Mesenchymal stem cell (in vitro differentiated cells and primary cell): Measurements from ENCODE around the gene MATN1.

Source experiments
- DNase-seq: peaks from one replicate; pipeline ENCODE4 v3.0.0-alpha.2; 2013
- H2AFZ ChIP-seq: one replicate; pipeline ENCODE4 v1.6.1; 2013; ENCODE audit warnings: low read depth, mild to moderate bottlenecking, control low read depth, inconsistent platforms, low read length, moderate library complexity
- H2AK5ac ChIP-seq: 2 replicates; pipeline ENCODE4 v1.6.1; 2013; ENCODE audit warnings: low read length, moderate library complexity, mild to moderate bottlenecking, inconsistent platforms; ENCODE audit not compliant: severe bottlenecking
- H2BK120ac ChIP-seq: one replicate; pipeline ENCODE4 v1.6.1; 2013; ENCODE audit warnings: low read depth, mild to moderate bottlenecking, inconsistent platforms, low read length, moderate library complexity
- H2BK12ac ChIP-seq, 2 experiments: one replicate each; pipeline ENCODE4 v1.6.1; 2013; ENCODE audit warnings: inconsistent platforms in 2 of 2, low read length in 2 of 2, mild to moderate bottlenecking in 2 of 2, moderate library complexity in 2 of 2, control low read depth in 1 of 2
- H2BK15ac ChIP-seq: one replicate; pipeline ENCODE4 v1.6.1; 2013; ENCODE audit warnings: mild to moderate bottlenecking, low read depth, inconsistent platforms; ENCODE audit not compliant: poor library complexity, severe bottlenecking
- H2BK5ac ChIP-seq: 2 replicates; pipeline ENCODE4 v1.6.1; 2013; ENCODE audit warnings: low read depth, mild to moderate bottlenecking, low read length, control low read depth, inconsistent platforms; ENCODE audit not compliant: poor library complexity, severe bottlenecking
- H3K14ac ChIP-seq, 2 experiments: one replicate each; pipeline ENCODE4 v1.6.1; 2013; ENCODE audit warnings: inconsistent platforms in 2 of 2, low read length in 2 of 2, control low read depth in 1 of 2, mild to moderate bottlenecking in 1 of 2, moderate library complexity in 1 of 2
- H3K18ac ChIP-seq, 2 experiments: one replicate each; pipeline ENCODE4 v1.6.1; 2013; ENCODE audit warnings: inconsistent platforms in 2 of 2, low read length in 2 of 2, control low read depth in 1 of 2, low read depth in 1 of 2, mild to moderate bottlenecking in 1 of 2
- H3K23ac ChIP-seq, 2 experiments: one replicate each; pipeline ENCODE4 v1.6.1; 2013; ENCODE audit warnings: inconsistent platforms in 2 of 2, low read length in 2 of 2, mild to moderate bottlenecking in 2 of 2, moderate library complexity in 2 of 2, control low read depth in 1 of 2
- H3K27ac ChIP-seq: 2 replicates; pipeline ENCODE4 v1.5.1; 2013; ENCODE audit warnings: mild to moderate bottlenecking, moderate library complexity, low read length, control low read depth, inconsistent platforms; ENCODE audit not compliant: poor library complexity, severe bottlenecking
- H3K27me3 ChIP-seq, 2 experiments: 2 replicates each; pipeline versions ENCODE4 v1.6.1 to v1.7.0; 2013; ENCODE audit warnings: low read length in 2 of 2, mild to moderate bottlenecking in 2 of 2, moderate library complexity in 2 of 2, control low read depth in 1 of 2, inconsistent platforms in 1 of 2; ENCODE audit not compliant: control insufficient read depth in 1 of 2, insufficient read depth in 1 of 2
- H3K36me3 ChIP-seq, 2 experiments: 2 replicates each; pipeline versions ENCODE4 v1.6.1 to v1.7.0; 2013; ENCODE audit warnings: low read length in 2 of 2, control low read depth in 1 of 2, inconsistent platforms in 1 of 2, low read depth in 1 of 2, mild to moderate bottlenecking in 1 of 2; ENCODE audit not compliant: insufficient read depth in 2 of 2, control insufficient read depth in 1 of 2
- H3K4ac ChIP-seq, 2 experiments: one replicate each; pipeline ENCODE4 v1.6.1; 2013; ENCODE audit warnings: inconsistent platforms in 2 of 2, low read length in 2 of 2, mild to moderate bottlenecking in 2 of 2, moderate library complexity in 2 of 2, control low read depth in 1 of 2, low read depth in 1 of 2
- H3K4me1 ChIP-seq: 2 replicates; pipeline ENCODE4 v1.6.1; 2013; ENCODE audit warnings: low read depth, low read length, control low read depth; ENCODE audit not compliant: control insufficient read depth, insufficient read depth
- H3K4me2 ChIP-seq: 2 replicates; pipeline ENCODE4 v1.6.1; 2013; ENCODE audit warnings: low read length, mild to moderate bottlenecking, inconsistent platforms; ENCODE audit not compliant: poor library complexity, severe bottlenecking
- H3K4me3 ChIP-seq, 2 experiments: 2 replicates each; pipeline versions ENCODE4 v1.5.1 to v1.7.0; 2013; ENCODE audit warnings: low read length in 2 of 2, mild to moderate bottlenecking in 2 of 2, control low read depth in 1 of 2, low read depth in 1 of 2; ENCODE audit not compliant: insufficient read depth in 1 of 2
- H3K79me1 ChIP-seq: replicated peaks from 2 replicates; pipeline ENCODE4 v1.6.1; 2013; ENCODE audit warnings: mild to moderate bottlenecking, control low read depth, low read length, inconsistent platforms; ENCODE audit not compliant: poor library complexity, severe bottlenecking
- H3K9ac ChIP-seq: 2 replicates; pipeline ENCODE4 v1.7.0; 2013; ENCODE audit warnings: mild to moderate bottlenecking, low read length, moderate library complexity
- H3K9me3 ChIP-seq: 2 replicates; pipeline ENCODE4 v1.7.0; 2013; ENCODE audit warnings: mild to moderate bottlenecking, low read length; ENCODE audit not compliant: control insufficient read depth
- H4K8ac ChIP-seq: one replicate; pipeline ENCODE4 v1.6.1; 2013; ENCODE audit warnings: inconsistent platforms, mild to moderate bottlenecking, low read length, moderate library complexity
- H4K91ac ChIP-seq: one replicate; pipeline ENCODE4 v1.6.1; 2013; ENCODE audit warnings: mild to moderate bottlenecking, low read length, inconsistent platforms
- WGBS: methylation state at CpG from one replicate; pipeline ENCODE4 v1.1.7; 2013; ENCODE audit warnings: mixed read lengths; 5-methylcytosine and 5-hydroxymethylcytosine counted together

The MATN1 gene

DNA sequence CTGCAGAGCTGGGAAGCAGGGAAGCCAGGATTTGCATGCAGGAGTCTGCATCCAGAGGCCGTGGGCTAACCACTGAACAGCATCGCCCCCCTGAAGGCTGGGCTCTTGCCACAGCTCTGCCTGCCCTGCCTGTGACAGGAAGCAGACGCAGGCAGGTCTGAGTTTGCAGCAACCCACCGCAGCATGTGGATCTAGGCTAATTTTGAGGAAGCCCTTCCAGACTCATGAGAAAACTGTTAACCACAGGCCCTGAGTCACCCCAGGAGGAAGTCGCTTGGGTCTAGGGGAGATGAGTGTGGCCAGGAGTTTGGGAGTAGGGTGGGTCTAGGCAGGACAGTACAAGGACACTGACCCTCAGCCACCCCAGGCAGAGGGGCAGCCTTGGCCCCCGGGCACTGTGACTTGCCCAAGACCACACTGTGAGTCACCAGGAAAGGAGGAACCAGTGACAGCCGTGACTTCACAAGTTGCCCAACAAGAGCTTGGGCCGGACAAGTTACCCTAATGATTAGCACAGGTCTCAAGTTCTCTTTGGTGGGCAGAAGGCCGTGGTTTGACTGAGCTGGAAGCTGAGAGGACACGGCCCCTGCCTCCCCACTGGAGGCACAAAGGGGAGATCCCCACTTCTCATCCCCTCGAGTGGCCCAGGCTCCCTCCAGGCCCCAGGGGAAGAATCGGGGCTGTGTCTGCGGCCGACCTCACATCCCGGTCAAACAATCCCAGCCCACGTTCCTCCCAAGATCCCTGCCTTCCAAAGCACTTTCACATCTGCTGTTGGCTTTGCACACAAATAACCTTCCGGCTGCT, 33.4 kb upstream of the MATN1 start:
- Histone ChIP-seq H4K91ac (peak overlapping the region; percentile 3), H3K27me3 (peaks cover 0 to 31% of the 10 kb centered on the region in 2 experiments), H2BK120ac (peak overlapping the region; percentile 59)

DNA sequence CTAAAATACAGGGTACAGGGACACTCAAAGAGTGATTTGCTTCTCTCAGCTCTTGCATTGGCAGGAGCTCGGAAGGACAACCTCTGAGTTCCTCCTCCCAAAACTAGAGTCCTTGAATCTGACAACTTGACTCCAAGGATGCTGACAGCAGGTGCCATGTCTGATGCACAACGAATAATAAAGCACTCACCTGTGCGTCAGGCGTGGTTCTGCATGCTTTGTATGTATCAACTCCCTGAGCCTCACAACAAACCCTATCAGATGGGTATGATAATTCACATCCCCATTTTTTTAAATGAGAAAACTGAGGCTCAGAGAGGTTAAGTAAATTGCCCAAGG, 32.8 kb upstream of the MATN1 start:
- Histone ChIP-seq H3K18ac (no peak overlapping the region), H3K9ac (peak overlapping the region; percentile 28), H3K27ac (no peak overlapping the region), H3K79me1 (no peaks in the 10 kb centered on the region), H3K4me2 (no peak overlapping the region), H2AFZ (no peak overlapping the region), H3K36me3 (no peaks in the 10 kb centered on the region), H3K4me3 (peak overlapping the region in 1 of 2 experiments; percentile 61), H2BK15ac (peak overlapping the region; percentile 26), H3K27me3 (peaks cover 0 to 32% of the 10 kb centered on the region in 2 experiments), H2BK12ac (peak overlapping the region in 1 of 2 experiments; percentile 8), H3K23ac (no peak overlapping the region), H2AK5ac (no peak overlapping the region), H4K8ac (no peak overlapping the region), H3K4ac (no peak overlapping the region), H3K14ac (no peak overlapping the region), H3K9me3 (no peaks in the 10 kb centered on the region), H2BK120ac (no peak overlapping the region), H4K91ac (no peak overlapping the region), H3K4me1 (peaks cover 28% of the 10 kb centered on the region), H2BK5ac (no peak overlapping the region)
- WGBS: 98% methylated on average over 4 of the region's 4 CpGs
- no peak for DNase-seq

More for the DNA sequence above, 33.4 kb upstream of the MATN1 start:
- no peak overlapping the region for H3K4ac ChIP-seq
- H3K18ac ChIP-seq: peak overlapping the region; percentile 55 to 67
- peak overlapping the region; percentile 55 for H2BK15ac ChIP-seq
- peak overlapping the region; percentile 78 for H4K8ac ChIP-seq
- peak overlapping the region in 1 of 2 experiments; percentile 61 for H3K4me3 ChIP-seq
- H3K27ac ChIP-seq: no peak overlapping the region
- H3K79me1 ChIP-seq: no peaks in the 10 kb centered on the region
- H3K9ac ChIP-seq: peak overlapping the region; percentile 62
- no peaks in the 10 kb centered on the region for H3K36me3 ChIP-seq
- no peaks in the 10 kb centered on the region for H3K9me3 ChIP-seq
- H3K4me1 ChIP-seq: peaks cover 32% of the 10 kb centered on the region
- no peak overlapping the region for H2AFZ ChIP-seq
- peak overlapping the region in 1 of 2 experiments; percentile 73 for H2BK12ac ChIP-seq
- H2AK5ac ChIP-seq: no peak overlapping the region
- H3K23ac ChIP-seq: no peak overlapping the region
- DNase-seq: peak; percentile 95
- WGBS: 27% methylated on average over 17 of the region's 17 CpGs
- no peak overlapping the region for H3K14ac ChIP-seq
- no peak overlapping the region for H2BK5ac ChIP-seq
- no peak overlapping the region for H3K4me2 ChIP-seq

DNA sequence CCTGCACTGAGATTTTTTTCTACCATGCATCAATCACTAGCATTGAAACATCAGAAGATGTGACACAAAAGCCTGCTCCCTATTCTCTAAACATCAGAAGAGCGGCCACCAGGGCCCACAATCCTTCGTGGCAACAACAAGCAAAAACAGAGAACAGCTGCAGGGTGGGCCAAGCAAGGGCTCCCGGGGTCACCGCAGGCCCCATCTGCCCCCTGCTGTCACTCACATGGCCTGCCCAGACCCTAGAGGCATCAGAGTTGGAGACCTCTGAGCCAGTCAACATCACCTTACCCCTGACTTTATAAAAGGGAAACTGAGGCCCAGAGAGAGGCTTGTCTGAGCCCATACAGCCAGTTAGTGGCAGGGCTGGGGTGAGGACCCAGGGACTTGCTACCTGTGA, 32.4 kb upstream of the MATN1 start:
- H2AK5ac ChIP-seq: no peak overlapping the region
- no peak overlapping the region for H2BK5ac ChIP-seq
- H3K9me3 ChIP-seq: no peaks in the 10 kb centered on the region
- no peak overlapping the region for H2BK120ac ChIP-seq
- no peak overlapping the region for H3K4me3 ChIP-seq
- peaks cover 29% of the 10 kb centered on the region for H3K4me1 ChIP-seq
- no peak overlapping the region for H4K8ac ChIP-seq
- WGBS: 91% methylated on average over 4 of the region's 4 CpGs
- peaks cover 0 to 28% of the 10 kb centered on the region in 2 experiments for H3K27me3 ChIP-seq
- no peak overlapping the region for H3K18ac ChIP-seq
- no peak overlapping the region for H4K91ac ChIP-seq
- no peak overlapping the region for H3K4me2 ChIP-seq
- no peak for DNase-seq
- H3K36me3 ChIP-seq: no peaks in the 10 kb centered on the region
- H3K4ac ChIP-seq: peak overlapping the region in 1 of 2 experiments; percentile 3
- no peak overlapping the region for H3K23ac ChIP-seq
- H2BK15ac ChIP-seq: peak overlapping the region; percentile 26
- no peak overlapping the region for H3K9ac ChIP-seq
- no peak overlapping the region for H2AFZ ChIP-seq
- H3K27ac ChIP-seq: no peak overlapping the region
- peak overlapping the region in 1 of 2 experiments; percentile 8 for H2BK12ac ChIP-seq
- H3K79me1 ChIP-seq: no peaks in the 10 kb centered on the region
- H3K14ac ChIP-seq: peak overlapping the region in 1 of 2 experiments; percentile 72

DNA sequence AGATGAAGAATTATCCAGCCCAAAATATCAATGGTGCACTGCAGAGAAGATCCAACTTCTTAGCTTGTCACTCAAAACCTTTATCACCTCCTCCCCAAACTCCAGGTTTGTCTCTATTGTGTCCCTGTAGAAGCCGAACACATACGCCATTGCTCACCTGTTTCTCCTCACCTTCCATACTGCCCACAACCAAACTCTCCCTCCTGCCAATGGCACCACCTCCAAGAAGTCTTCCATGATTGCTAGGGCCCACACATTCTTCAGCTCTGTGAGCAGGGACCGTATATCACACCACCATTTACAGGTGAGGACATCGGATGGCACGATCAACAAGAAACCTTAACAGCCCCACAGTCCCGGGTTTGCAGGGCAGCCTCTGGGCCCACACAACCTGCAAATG, 31.9 kb upstream of the MATN1 start:
- Histone ChIP-seq H3K79me1 (no peaks in the 10 kb centered on the region), H3K9me3 (no peaks in the 10 kb centered on the region), H4K91ac (no peak overlapping the region), H2AK5ac (peak overlapping the region; percentile 33), H4K8ac (no peak overlapping the region), H3K23ac (no peak overlapping the region), H3K9ac (no peak overlapping the region), H3K18ac (no peak overlapping the region), H2BK5ac (no peak overlapping the region), H2AFZ (no peak overlapping the region), H3K4me1 (peaks cover 29% of the 10 kb centered on the region), H3K14ac (peak overlapping the region in 1 of 2 experiments; percentile 72), H2BK120ac (no peak overlapping the region), H3K4ac (peak overlapping the region in 1 of 2 experiments; percentile 21), H3K27me3 (peaks cover 0 to 24% of the 10 kb centered on the region in 2 experiments), H3K36me3 (no peaks in the 10 kb centered on the region), H3K4me3 (no peak overlapping the region), H3K27ac (no peak overlapping the region), H2BK12ac (no peak overlapping the region), H2BK15ac (no peak overlapping the region), H3K4me2 (no peak overlapping the region)
- 97% methylated on average over 6 of the region's 6 CpGs for WGBS
- DNase-seq: no peak
